Measurements from ENCODE around the gene RAP1A.
"Not testable (repeated sequence)": the region's sequence is repeated elsewhere in the genome, so short reads cannot be mapped to it uniquely, and the experiment has no call there.

DNA sequence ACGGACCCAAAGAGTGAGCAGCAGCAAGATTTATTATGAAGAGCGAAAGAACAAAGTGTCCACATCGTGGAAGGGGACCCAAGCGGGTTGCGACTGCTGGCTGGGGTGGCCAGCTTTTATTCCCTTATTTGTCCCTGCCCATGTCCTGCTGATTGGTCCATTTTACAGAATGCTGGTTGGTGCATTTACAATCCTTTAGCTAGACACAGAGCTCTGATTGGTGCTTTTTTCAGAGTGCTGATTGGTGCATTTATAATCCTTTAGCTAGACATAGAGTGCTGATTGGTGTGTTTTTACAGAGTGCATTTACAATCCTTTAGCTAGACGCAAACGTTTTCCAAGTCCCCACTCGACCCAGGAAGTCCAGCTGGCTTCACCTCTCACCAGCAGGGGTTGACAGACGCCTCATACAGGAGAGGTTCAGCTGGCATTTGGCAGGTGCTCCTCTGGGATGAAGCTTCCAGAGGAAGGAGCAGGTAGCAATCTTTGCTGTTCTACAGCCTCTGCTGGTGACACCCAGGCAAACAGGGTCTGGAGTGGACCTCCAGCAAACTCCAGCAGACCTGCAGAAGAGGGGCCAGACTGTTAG lies 60.7 kb downstream of the RAP1A start:
- TF ChIP-seq, protein P1, sequence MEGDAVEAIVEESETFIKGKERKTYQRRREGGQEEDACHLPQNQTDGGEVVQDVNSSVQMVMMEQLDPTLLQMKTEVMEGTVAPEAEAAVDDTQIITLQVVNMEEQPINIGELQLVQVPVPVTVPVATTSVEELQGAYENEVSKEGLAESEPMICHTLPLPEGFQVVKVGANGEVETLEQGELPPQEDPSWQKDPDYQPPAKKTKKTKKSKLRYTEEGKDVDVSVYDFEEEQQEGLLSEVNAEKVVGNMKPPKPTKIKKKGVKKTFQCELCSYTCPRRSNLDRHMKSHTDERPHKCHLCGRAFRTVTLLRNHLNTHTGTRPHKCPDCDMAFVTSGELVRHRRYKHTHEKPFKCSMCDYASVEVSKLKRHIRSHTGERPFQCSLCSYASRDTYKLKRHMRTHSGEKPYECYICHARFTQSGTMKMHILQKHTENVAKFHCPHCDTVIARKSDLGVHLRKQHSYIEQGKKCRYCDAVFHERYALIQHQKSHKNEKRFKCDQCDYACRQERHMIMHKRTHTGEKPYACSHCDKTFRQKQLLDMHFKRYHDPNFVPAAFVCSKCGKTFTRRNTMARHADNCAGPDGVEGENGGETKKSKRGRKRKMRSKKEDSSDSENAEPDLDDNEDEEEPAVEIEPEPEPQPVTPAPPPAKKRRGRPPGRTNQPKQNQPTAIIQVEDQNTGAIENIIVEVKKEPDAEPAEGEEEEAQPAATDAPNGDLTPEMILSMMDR (IDR thresholded peaks at IDR 0.05): not testable (repeated sequence)
- not testable (repeated sequence) for TF ChIP-seq POLR2A (IDR thresholded peaks at IDR 0.05)
